H9 (cell line): ENCODE results near the gene GYG1. TPM values are rescaled to one million over a fixed set of nuclear protein-coding genes. Genes with fewer than 3 reads are reported as not detected.

Source experiments
- DNase-seq: peaks from one replicate; pipeline ENCODE4 v3.0.0-alpha.2; 2017
- H2AFZ ChIP-seq: one replicate; pipeline ENCODE4 v1.6.1; 2013; ENCODE audit warnings: mild to moderate bottlenecking, low read length, control low read depth, moderate library complexity
- H2AK5ac ChIP-seq: 2 replicates; pipeline ENCODE4 v1.6.1; 2013; ENCODE audit warnings: low read length, control low read depth, mixed read lengths; ENCODE audit not compliant: insufficient read length
- H2BK120ac ChIP-seq: one replicate; pipeline ENCODE4 v1.6.1; 2013; ENCODE audit warnings: low read depth, mild to moderate bottlenecking, low read length, control low read depth, inconsistent platforms; ENCODE audit not compliant: poor library complexity, severe bottlenecking
- H2BK12ac ChIP-seq: 2 replicates; pipeline ENCODE4 v1.6.1; 2013; ENCODE audit warnings: low read length, control low read depth, mixed read lengths, low read depth; ENCODE audit not compliant: insufficient read length
- H2BK15ac ChIP-seq: 2 replicates; pipeline ENCODE4 v1.6.1; 2013; ENCODE audit warnings: low read depth, low read length, control low read depth
- H2BK20ac ChIP-seq: one replicate; pipeline ENCODE4 v1.6.1; 2013; ENCODE audit warnings: low read depth, mild to moderate bottlenecking, low read length, control low read depth, inconsistent platforms; ENCODE audit not compliant: poor library complexity, severe bottlenecking
- H2BK5ac ChIP-seq: 2 replicates; pipeline ENCODE4 v1.6.1; 2013; ENCODE audit warnings: low read length, control low read depth, mixed read lengths; ENCODE audit not compliant: insufficient read length
- H3K14ac ChIP-seq: 2 replicates; pipeline ENCODE4 v1.6.1; 2013; ENCODE audit warnings: low read length, control low read depth; ENCODE audit not compliant: insufficient read depth
- H3K18ac ChIP-seq: 2 replicates; pipeline ENCODE4 v1.6.1; 2013; ENCODE audit warnings: low read depth, mild to moderate bottlenecking, mixed read lengths, low read length, control low read depth; ENCODE audit not compliant: insufficient read length
- H3K23ac ChIP-seq: 2 replicates; pipeline ENCODE4 v1.6.1; 2013; ENCODE audit warnings: low read length, control low read depth, mixed read lengths, low read depth; ENCODE audit not compliant: insufficient read length
- H3K23me2 ChIP-seq: 2 replicates; pipeline ENCODE4 v1.6.1; 2013; ENCODE audit warnings: low read depth, mild to moderate bottlenecking, mixed read lengths, low read length, control low read depth; ENCODE audit not compliant: insufficient read length, poor library complexity, severe bottlenecking
- H3K27ac ChIP-seq: 2 replicates; pipeline ENCODE4 v1.5.1; 2013; ENCODE audit warnings: low read length, control low read depth, mixed read lengths, low read depth; ENCODE audit not compliant: insufficient read length
- H3K27me3 ChIP-seq: 2 replicates; pipeline ENCODE4 v1.6.1; 2013; ENCODE audit warnings: low read length, control low read depth, inconsistent platforms; ENCODE audit not compliant: insufficient read depth
- H3K4ac ChIP-seq: 2 replicates; pipeline ENCODE4 v1.6.1; 2013; ENCODE audit warnings: low read depth, mild to moderate bottlenecking, control low read depth, inconsistent platforms, low read length, moderate library complexity
- H3K4me1 ChIP-seq: 2 replicates; pipeline ENCODE4 v1.6.1; 2013; ENCODE audit warnings: low read length, control low read depth, inconsistent platforms; ENCODE audit not compliant: insufficient read depth
- H3K4me2 ChIP-seq: 2 replicates; pipeline ENCODE4 v1.6.1; 2013; ENCODE audit warnings: low read length, control low read depth, mixed read lengths; ENCODE audit not compliant: insufficient read length, insufficient read depth
- H3K56ac ChIP-seq: 2 replicates; pipeline ENCODE4 v1.6.1; 2013; ENCODE audit warnings: low read depth, mild to moderate bottlenecking, mixed read lengths, low read length, control low read depth; ENCODE audit not compliant: insufficient read length
- H3K79me1 ChIP-seq: 2 replicates; pipeline ENCODE4 v1.6.1; 2013; ENCODE audit warnings: low read depth, mild to moderate bottlenecking, moderate library complexity, low read length, control low read depth, inconsistent platforms; ENCODE audit not compliant: insufficient read depth, poor library complexity, severe bottlenecking
- H3K79me2 ChIP-seq: 2 replicates; pipeline ENCODE4 v1.6.1; 2013; ENCODE audit warnings: low read length, control low read depth, inconsistent platforms; ENCODE audit not compliant: insufficient read depth
- H3K9ac ChIP-seq: 2 replicates; pipeline ENCODE4 v1.6.1; 2013; ENCODE audit warnings: low read length, control low read depth, mixed read lengths; ENCODE audit not compliant: insufficient read length; ENCODE audit errors: extremely low read depth
- H3K9me3 ChIP-seq: one replicate; pipeline ENCODE4 v1.6.1; 2013; ENCODE audit warnings: low read depth, low read length, inconsistent platforms; ENCODE audit not compliant: control insufficient read depth
- H3T11ph ChIP-seq: one replicate; pipeline ENCODE4 v1.6.1; 2013; ENCODE audit warnings: mild to moderate bottlenecking, low read length, control low read depth, inconsistent platforms
- H4K20me1 ChIP-seq: one replicate; pipeline ENCODE4 v1.6.1; 2013; ENCODE audit not compliant: control insufficient read depth, insufficient read length, insufficient read depth
- H4K5ac ChIP-seq: 2 replicates; pipeline ENCODE4 v1.6.1; 2013; ENCODE audit warnings: low read depth, mild to moderate bottlenecking, mixed read lengths, low read length, control low read depth; ENCODE audit not compliant: insufficient read length
- H4K8ac ChIP-seq: replicated peaks from 2 replicates; pipeline ENCODE4 v1.6.1; 2013; ENCODE audit warnings: low read length, control low read depth, mixed read lengths, low read depth; ENCODE audit not compliant: insufficient read length
- H4K91ac ChIP-seq: 2 replicates; pipeline ENCODE4 v1.6.1; 2013; ENCODE audit warnings: low read depth, mild to moderate bottlenecking, moderate library complexity, mixed read lengths, low read length, control low read depth; ENCODE audit not compliant: insufficient read length
- H3K27ac Mint-ChIP-seq, 3 experiments: 2 replicates in 2 of 3; 3 replicates in 1 of 3; pipeline ENCODE4 v1.8.0; 2020 to 2021; ENCODE audit warnings: mixed read lengths in 3 of 3, mild to moderate bottlenecking in 1 of 3, moderate library complexity in 1 of 3
- H3K27me3 Mint-ChIP-seq: 2 replicates; pipeline ENCODE4 v1.8.0; 2021; ENCODE audit warnings: low read depth, mild to moderate bottlenecking, moderate library complexity, mixed read lengths
- H3K36me3 Mint-ChIP-seq, 3 experiments: 2 replicates in 2 of 3; 3 replicates in 1 of 3; pipeline ENCODE4 v1.8.0; 2020 to 2021; ENCODE audit warnings: low read depth in 3 of 3, mixed read lengths in 3 of 3; ENCODE audit not compliant: insufficient read depth in 1 of 3
- H3K4me1 Mint-ChIP-seq, 2 experiments: 2 replicates each; pipeline ENCODE4 v1.8.0; 2020; ENCODE audit warnings: mixed read lengths in 2 of 2
- H3K4me3 Mint-ChIP-seq, 2 experiments: 2 replicates in 1 of 2; 3 replicates in 1 of 2; pipeline ENCODE4 v1.8.0; 2020 to 2021; ENCODE audit warnings: mild to moderate bottlenecking in 2 of 2, mixed read lengths in 2 of 2, moderate library complexity in 1 of 2
- H3K9me3 Mint-ChIP-seq, 2 experiments: 2 replicates in 1 of 2; 3 replicates in 1 of 2; pipeline ENCODE4 v1.8.0; 2020; ENCODE audit warnings: mild to moderate bottlenecking in 2 of 2, mixed read lengths in 2 of 2, moderate library complexity in 1 of 2
- WGBS: extraction: QIAGEN DNeasy Blood & Tissue Kit; methylation state at CpG from one replicate; pipeline ENCODE4 v1.1.7; 2013; ENCODE audit warnings: missing lambda C conversion rate, low lambda C conversion rate, mixed read lengths; ENCODE audit not compliant: insufficient read length; ENCODE audit errors: extremely low coverage; 5-methylcytosine and 5-hydroxymethylcytosine counted together
- total RNA-seq: library from RNA; stranded (reverse); gene quantifications from 2 replicates; pipeline ENCODE4 v1.2.1, GENCODE V29; 2021
- TF ChIP-seq, protein P1 (sequence below): fragments of 200-600 bp; sonication (generic); conservative IDR thresholded peaks from 3 replicates; pipeline ENCODE4 v1.8.0; 2021; ENCODE audit warnings: antibody characterized with exemption, mild to moderate bottlenecking

GYG1 gene
- total RNA-seq, 1 experiment from 2014 or later = 31.5 TPM

DNA sequence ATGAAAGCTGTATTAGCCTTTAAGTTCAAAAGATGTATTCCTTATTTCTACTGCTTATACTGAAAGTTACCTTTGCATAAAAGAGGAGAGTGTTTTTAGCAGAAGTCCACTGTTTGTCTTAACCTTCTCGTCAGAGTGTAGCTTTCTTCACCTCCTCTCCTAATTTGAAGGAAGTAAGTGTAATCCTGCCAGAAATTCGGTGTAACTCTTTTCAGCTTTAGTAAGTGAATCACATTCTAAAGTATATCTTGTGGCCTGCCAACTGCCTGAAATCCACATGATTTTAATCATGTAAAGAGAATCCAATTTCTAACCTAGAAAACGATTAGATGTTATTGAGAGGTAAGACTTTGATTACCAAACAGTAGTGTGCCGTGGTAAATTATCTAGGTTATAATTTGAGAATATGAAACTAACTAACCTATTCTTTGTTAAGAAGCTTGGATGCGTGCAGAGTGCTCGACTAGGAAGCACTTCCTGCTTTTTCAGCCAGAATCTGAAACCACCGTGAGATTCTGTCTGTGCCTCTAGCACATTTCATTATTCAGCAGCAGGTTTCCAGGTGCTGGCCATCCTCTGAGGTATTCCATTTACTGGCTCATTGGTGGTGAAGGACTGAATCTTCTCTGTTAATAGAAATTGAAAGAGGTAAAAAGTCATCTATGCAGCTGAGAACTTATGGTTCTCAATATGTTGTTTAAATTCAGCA, 7.5 kb downstream of the GYG1 start:
- Histone ChIP-seq H3K23ac (no peak overlapping the region), H4K5ac (no peak overlapping the region), H3K4me2 (no peak overlapping the region), H2BK5ac (no peak overlapping the region), H3K4ac (no peak overlapping the region), H2AFZ (no peak overlapping the region), H4K20me1 (no peaks in the 10 kb centered on the region), H3K27me3 (no peaks in the 10 kb centered on the region), H2BK120ac (no peak overlapping the region), H3K27ac (peak overlapping the region; percentile 5), H3K9me3 (no peaks in the 10 kb centered on the region), H3K79me2 (no peaks in the 10 kb centered on the region), H3K23me2 (no peaks in the 10 kb centered on the region), H2BK12ac (no peak overlapping the region), H4K91ac (no peak overlapping the region), H2AK5ac (no peak overlapping the region), H2BK15ac (no peak overlapping the region), H3K56ac (no peak overlapping the region), H3K9ac (no peak overlapping the region), H3K18ac (no peak overlapping the region), H4K8ac (no peak overlapping the region), H2BK20ac (no peak overlapping the region), H3K4me1 (peaks cover 10% of the 10 kb centered on the region; the same call in 1 of the 2 replicates), H3T11ph (no peak overlapping the region), H3K14ac (no peak overlapping the region), H3K79me1 (no peaks in the 10 kb centered on the region)
- Mint-ChIP-seq H3K4me3 (no peak overlapping the region), H3K9me3 (no peaks in the 10 kb centered on the region; a peak in 1 of 5 replicates), H3K27ac (peak overlapping the region in 1 of 3 experiments; percentile 11; a peak in 3 of 7 replicates), H3K27me3 (no peaks in the 10 kb centered on the region), H3K36me3 (peaks cover 2 to 24% (median 20%) of the 10 kb centered on the region in 3 experiments; a peak in 5 of 7 replicates), H3K4me1 (peaks cover 30 to 35% of the 10 kb centered on the region in 2 experiments)
- no peak for DNase-seq
- no CpG with 5 or more reads among the region's 7 CpGs for WGBS
- TF ChIP-seq, protein P1, sequence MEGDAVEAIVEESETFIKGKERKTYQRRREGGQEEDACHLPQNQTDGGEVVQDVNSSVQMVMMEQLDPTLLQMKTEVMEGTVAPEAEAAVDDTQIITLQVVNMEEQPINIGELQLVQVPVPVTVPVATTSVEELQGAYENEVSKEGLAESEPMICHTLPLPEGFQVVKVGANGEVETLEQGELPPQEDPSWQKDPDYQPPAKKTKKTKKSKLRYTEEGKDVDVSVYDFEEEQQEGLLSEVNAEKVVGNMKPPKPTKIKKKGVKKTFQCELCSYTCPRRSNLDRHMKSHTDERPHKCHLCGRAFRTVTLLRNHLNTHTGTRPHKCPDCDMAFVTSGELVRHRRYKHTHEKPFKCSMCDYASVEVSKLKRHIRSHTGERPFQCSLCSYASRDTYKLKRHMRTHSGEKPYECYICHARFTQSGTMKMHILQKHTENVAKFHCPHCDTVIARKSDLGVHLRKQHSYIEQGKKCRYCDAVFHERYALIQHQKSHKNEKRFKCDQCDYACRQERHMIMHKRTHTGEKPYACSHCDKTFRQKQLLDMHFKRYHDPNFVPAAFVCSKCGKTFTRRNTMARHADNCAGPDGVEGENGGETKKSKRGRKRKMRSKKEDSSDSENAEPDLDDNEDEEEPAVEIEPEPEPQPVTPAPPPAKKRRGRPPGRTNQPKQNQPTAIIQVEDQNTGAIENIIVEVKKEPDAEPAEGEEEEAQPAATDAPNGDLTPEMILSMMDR = no peak
